HG02852 (cell line): Measurements from ENCODE around the gene MTMR12.

Experiments
- ATAC-seq: cut with Tn5 transposase; IDR thresholded peaks from one replicate; pipeline ENCODE4 v1.9.1; 2021; ENCODE audit warnings: mild to moderate bottlenecking, moderate library complexity; ENCODE audit not compliant: unreplicated experiment

The MTMR12 gene, protein sequence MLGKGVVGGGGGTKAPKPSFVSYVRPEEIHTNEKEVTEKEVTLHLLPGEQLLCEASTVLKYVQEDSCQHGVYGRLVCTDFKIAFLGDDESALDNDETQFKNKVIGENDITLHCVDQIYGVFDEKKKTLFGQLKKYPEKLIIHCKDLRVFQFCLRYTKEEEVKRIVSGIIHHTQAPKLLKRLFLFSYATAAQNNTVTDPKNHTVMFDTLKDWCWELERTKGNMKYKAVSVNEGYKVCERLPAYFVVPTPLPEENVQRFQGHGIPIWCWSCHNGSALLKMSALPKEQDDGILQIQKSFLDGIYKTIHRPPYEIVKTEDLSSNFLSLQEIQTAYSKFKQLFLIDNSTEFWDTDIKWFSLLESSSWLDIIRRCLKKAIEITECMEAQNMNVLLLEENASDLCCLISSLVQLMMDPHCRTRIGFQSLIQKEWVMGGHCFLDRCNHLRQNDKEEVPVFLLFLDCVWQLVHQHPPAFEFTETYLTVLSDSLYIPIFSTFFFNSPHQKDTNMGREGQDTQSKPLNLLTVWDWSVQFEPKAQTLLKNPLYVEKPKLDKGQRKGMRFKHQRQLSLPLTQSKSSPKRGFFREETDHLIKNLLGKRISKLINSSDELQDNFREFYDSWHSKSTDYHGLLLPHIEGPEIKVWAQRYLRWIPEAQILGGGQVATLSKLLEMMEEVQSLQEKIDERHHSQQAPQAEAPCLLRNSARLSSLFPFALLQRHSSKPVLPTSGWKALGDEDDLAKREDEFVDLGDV

DNA sequence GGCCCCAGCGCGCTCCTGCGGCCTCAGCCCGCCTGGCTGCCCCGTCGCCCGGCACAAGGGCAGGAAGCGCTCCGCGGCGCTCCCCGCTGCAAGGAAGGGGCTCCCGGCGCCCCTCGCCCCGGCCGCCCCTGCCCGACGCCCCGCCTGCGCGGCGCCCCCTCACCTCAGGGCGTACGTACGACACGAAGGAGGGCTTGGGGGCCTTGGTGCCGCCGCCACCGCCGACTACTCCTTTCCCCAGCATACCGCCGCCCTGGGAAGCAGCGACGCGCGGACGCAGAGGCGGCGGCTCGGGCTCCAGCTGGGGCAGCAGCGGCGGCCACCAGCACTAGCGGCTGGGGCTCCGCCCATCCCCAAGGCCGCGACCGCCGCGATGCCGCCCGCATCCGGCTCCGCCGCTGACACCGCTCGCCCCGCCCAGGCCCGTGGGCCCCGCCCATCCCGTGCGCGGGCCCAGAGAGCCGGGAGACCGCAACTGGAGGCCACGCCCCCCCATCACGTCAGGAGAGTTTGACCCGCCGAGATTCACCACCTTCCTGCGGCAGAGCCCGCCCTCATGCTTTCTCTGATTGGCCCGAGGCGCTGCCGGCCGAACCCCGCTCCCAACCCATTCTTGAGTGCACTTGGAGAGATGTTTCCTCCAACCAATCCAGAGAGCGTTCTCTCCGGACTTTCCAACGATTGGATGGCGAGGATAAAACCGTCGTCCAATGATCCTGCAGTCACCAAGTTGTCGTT, at the start of gene MTMR12:
Gene MTMR12, minus strand, starts transcription at position 345 of the 738 bp plus-strand sequence. Its CDS starts 101 bp downstream, at position 244.
- ATAC-seq = peak; percentile 93

DNA sequence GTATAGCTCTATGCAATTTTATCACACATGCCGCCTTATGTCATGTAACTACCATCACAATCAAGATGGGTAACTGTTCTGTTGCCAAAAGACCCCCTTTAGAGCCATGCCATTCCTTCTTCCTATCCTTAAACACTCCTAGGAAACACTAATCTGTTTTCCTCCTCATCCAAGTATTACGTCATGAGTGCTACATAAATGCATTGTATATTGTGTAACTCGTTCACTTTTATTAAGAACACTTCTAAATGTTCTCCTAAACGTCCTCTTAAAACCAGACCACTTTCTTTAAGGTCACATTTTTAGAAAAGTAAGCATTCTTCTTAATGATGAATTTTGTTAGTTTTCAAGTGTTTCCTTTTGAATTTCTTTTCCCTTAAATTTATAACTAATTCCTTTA, 49.8 kb upstream of the MTMR12 start:
- ATAC-seq = no peak

DNA sequence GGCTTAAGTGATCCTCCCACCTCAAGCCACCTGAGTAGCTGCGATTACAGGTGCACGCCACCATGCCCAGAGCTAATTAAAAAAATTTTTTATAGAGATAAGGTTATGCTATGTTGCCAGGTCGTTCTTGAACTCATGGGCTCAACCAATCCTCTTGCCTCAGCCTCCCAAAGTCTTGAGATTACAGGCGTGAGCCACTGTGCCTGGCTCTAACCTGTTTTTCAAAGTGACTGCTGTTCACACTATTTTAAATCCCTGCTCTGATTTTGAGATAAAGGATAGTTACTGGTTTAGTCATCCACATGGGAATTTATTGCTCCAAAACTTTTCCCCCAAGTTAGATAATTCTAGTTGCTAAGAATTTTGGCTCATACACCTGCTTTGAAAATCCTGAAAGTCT, 48.2 kb upstream of the MTMR12 start:
- ATAC-seq = no peak

DNA sequence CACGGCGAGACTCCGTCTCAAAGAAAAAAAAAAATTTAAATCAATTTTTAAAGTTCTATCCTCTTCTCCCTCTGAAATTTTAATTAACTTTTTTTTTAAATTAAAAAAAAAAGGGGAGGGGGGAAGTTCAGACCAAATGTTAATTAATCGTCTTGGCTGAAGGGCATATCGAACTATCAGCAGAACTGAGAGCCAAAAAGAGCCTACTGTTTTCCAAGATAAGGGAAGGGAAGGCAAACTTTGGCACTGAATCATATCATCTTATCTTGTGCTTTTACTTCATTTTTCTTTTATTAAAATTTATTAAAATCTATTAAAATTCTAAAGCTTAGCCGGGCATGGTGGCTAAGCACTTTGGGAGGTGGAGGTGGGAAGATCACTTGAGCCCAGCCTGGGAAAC, 45.9 kb upstream of the MTMR12 start:
- ATAC-seq = no peak

DNA sequence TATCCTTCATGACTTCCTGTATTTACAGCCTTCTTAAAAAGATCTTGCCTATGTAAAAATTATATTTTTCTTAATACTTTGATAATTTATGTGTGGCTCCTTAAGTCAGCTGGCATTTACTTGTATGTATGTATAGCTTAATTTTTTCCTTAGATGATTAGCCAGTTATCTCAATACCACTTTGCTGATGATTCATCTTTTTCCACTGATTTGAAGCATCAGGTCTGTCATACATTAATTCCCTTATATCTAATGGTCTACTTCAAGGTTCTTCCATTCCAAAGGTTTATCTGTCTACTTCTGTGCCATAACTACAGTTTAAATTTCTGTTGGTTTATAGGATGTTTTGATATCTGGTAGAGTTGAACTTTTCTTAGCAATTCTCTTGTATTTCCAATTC, 44.9 kb upstream of the MTMR12 start:
- ATAC-seq = no peak

DNA sequence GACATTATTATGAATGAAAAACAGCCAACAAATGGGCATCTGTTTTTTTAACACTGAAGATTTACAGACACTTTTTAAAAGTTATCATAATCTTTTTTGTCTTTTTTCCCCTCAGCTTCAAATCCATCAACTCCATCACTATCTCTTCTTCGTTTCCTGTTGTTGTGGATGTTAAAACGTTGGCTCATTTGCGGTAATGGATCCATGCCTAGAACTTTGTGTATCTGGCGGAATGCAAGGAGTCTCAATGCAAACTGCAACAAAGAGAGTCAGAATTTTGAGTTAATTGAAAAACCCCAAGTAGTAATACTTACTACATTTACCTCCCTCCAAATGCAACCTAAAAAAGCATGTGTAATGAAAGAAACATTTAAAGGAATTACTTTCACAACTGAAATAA, 42.9 kb upstream of the MTMR12 start:
- no peak for ATAC-seq

DNA sequence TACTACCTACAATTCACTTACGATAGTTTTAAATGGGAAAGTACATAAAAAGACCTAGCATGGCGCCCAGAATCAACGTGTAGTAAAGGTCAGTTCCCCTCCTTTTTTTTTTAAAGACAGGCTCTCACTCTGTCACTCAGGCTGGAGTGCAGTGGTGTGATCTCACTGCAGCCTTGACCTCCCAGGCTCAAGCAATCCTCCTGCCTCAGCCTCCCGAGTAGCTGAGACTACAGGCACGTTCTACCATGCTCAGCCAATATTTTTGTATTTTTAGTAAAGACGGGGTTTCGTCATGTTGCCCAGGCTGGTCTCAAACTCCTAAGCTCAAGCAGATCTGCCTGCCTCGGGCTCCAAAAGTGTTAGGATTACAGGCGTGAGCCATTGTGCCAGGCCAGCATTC, 40.7 kb upstream of the MTMR12 start:
- ATAC-seq = no peak

DNA sequence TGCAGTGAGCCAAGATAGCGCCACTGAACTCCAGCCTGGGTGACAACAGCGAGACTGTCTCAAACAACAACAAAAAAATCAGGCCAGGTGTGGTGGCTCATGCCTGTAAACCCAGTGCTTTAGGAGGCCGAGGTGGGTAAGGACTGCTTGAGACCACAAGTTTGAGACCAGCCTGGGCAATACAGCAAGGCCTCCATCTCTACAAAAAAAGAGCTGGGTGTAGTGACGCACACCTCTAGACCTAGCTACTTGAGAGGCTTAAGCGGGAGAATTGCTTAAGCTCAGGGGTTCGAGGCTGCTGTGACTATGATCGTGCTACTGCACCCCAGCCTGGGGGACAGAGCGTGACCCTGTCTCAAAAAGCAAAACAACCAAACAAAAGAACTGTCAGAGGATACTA, 39.9 kb upstream of the MTMR12 start:
- no peak for ATAC-seq

DNA sequence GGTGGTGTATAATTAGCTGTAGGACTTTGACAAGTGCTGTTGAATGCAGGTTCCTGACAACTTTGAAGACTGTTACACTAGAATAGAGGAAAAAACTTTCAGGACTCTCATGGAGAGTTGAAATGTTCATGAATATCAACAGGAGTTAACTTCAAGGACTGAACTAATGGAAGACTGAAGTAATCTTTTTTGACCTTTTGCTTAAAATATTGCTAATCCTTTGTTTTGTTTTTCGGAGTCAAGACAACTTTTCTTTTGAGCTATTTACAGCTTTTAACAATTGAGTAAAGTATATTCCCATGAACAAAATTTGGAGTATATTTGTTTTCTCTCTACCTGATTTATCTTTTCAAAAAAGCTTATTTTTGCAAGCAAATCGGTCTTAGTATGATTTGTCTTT, 34.1 kb upstream of the MTMR12 start:
- no peak for ATAC-seq

DNA sequence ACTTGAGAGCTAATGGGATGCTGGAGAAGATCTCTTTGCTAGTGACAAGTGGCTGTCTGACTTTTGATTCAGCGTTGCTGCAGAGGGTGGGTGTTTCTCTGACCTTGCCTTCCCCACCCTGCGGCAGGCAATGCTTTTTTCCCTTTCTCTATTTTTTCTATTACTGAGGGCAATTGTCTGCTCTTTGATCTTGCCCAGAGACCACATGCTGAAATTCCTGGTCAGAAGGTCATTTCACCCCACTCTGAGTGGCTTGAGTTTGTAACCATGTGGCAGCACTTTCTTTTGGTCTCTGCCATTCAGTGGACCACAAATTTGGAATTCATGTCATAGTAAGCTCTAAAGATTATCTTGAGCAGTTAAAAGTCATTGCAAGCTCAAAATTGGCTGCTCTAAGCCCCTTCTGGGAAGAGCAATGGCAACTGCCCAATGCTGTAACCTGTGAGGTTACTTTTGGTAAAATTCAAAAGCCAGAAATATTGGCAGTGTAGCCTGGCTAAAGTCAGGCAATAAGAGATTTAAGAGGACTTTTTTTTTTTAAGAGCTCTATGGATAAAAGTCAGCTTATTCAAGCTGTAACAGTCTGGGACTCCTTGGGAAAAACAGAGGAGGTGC, 30.4 kb upstream of the MTMR12 start:
- no peak for ATAC-seq

DNA sequence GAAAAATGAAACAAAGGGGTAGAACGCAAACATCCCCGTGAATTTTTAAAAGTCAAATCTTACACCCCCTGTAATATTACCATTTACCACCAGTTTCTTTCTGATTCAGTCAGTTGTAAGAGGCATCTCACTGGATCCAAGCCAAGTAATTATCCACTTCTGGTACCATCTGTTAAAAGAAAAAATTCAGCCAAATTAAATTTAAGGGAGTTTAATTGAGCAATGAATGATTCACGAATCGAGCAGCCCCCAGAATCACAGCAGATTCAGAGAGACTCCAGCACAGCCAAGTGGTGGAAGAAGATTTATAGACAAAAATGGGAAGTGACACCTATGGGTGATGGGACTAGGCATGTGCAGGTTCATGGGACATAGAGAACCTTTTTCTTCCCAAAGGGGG, 29.9 kb upstream of the MTMR12 start:
- ATAC-seq = no peak

DNA sequence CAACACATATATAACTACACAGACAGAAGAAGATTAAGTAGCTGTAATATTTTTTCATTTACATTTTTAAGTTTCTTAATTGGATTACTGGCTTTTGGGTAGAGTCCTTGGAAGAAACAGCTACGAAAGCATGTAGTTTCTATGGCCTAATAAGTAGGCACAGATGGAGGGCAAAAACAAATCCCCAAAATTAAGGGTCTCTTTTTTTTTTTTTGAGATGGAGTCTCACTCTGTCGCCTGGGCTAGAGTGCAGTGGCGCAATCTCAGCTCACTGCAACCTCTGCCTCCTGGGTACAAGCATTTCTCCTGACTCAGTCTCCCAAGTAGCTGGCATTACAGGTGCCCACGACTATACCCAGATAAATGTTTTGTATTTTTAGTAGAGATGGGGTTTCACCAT, 27.1 kb upstream of the MTMR12 start:
- no peak for ATAC-seq

DNA sequence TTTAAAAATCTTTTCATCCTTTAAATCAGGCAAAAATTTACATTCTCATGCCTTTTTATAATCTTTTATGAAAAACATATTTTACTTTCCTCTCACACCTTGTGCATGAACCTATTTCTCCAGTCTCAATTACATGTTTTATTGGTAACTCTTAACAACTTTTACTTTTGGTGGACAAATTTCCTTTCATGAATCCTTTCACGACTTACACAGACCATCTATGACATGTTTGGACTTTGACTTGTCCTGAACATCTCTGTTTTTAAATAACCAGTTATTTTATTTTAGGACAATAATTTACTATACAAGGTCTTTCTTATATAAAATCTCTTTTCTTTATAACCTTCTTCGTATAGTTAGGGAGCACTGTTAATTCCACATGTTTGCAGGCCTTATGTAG, 26.5 kb upstream of the MTMR12 start:
- ATAC-seq = no peak

DNA sequence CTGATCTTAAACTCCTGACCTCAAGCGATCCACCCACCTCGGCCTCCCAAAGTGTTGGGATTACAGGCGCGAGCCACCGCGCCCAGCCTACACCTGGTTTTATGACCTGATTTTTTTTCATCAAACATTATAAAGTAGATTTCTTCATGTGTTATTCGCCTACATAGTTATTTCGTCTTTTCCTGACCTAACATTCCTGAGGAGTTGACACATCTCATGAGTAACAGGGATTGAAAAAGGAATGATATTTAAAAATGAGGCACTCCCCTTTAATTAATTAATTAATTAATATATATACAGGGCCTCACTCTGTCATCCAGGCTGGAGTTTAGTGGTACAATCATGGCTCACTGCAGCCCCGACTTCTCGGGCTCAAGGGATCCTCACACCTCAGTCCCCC, 20.2 kb upstream of the MTMR12 start:
- no peak for ATAC-seq

DNA sequence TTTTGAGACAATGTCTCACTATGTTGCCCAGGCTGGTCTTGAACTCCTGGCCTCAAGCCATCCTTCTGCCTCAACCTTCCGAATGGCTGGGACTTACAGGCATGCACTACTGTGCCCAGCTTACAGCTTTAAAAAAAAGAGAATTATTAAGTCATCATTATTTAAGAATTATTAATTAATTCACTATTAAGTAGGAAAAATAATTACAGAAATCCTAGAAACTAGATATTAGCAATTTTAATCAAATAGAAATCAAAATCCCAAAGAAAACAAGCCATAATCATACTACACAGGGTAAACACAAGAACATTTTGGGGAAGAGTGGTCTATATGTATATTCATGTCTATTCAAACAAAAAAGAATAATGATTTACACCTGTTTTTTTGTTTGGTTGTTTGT, 19.6 kb upstream of the MTMR12 start:
- no peak for ATAC-seq

DNA sequence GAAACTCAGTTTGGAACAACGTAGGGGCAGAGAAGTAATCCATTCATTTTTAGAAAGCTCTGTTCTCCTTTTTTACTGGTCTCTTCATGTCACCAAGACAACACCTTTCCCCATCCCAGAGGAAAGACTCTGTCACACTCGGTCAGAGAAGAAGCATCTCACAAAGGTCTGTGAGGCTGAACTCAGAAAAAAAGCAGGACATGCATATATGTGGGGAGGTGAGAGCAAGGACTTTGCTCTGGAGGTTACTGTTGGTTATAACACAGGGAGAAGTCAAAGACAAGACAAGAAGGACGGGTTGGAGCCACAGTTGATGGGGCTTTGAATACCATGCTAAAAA, 19.2 kb upstream of the MTMR12 start:
- no peak for ATAC-seq

DNA sequence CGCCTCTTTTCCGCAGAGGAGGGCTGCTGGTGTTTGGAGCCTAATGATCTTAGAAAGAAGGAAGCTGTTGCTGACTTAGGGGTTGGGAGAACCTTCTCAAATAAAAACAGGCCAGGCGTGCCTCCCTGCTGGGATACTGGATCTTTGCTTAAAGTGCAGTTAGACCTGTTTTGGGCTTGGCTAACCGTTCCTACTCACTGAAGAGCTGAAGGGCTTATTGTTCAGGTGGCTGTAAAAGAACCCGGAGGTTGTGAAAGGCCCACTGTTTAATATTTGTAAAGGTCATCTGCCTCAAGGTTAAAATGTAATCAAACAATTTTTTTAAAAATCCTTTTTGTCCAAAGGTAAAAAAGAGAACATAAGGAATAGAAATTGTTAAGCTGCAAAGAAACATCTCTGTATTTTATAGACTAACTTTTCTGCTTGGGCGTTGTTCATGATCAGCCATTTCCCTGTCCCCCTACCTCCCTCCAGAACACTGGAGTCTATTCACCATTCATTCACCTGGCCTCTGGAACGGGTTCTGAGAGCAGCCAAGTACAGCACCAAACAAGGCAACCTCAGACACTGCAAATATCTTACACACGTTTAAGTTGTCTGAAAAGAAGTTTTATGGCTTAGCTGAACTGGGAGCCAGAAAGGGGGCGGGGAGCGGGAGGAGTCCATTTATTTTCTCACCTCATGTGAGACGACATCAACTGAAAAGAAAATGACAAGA, 18.6 kb upstream of the MTMR12 start:
- ATAC-seq = no peak

DNA sequence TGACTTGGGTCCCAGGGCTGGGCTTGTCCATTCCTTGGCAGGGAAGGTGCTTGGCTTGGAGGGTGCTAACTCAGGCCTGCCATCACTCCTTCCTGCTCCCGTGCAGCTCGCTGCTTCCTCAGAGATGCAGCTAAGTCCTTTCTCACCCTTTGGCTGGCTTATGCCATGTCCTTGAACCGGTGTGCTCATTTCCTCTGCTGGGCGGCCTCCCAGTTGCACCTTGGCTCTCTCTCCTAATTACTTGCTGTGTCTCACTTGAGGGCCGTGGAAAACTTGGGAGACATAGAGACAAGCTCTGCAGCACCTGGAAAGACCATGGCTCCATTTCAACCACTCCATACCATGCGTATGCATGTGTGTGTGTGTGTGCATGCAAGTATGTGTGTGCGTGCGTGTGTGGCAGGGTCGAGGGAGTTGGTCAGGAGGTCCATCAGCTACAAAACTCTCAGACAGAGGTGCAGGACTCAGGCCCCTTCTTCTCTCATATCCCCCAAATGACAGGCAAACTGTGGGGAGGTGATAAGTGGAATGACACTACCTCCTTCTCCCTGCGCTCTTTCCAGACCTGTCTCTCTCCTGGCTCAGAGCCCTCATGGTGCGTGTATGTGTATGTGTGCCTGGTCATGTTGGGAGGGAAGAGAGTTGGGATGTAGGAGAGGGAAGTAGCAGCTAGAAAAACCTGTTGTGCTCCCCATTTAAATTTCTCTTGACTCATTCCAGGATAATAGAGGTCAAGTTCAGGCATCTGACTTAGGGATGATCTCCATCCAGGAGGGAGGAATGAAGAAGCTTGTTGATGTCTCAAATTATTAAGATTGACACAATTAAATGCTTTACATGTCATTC, 17.6 kb upstream of the MTMR12 start:
- no peak for ATAC-seq

DNA sequence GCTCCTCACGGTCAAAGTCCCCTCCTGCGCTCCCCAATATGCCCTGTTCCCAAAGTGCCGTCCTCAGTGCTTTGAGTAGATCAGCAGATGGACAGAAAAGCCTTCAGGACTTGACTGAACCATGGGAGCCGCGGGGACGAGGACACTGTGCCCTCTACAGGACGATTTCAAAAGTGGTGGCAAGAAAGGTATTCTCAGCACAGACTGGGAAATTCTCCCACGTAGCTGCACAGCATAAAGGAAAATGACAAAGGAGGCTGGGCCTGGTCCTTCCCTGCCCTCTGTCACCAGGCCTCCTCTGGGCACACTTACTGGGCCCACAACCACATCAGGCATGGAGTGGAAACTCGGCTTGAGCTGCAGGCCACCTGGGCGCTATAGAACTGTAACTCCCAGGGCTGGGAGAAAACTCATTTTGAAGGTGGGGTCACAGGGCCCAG, 16.7 kb upstream of the MTMR12 start:
- peak; percentile 75 for ATAC-seq
